ENCODE results near the gene UBE2L5. TPM values are rescaled to one million over a fixed set of nuclear protein-coding genes. Genes with fewer than 3 reads are reported as not detected.
A peak's percentile ranks its signal among the peaks of the same experiment; 100 is the strongest.

The UBE2L5 gene
- total and polyA plus RNA-seq, 11 donors = 0.32 TPM; not detected in 10

- Histone ChIP-seq H3K36me3 (no peaks in the 10 kb centered on the region), H3K4me3 (peak overlapping the region in 1 of 12 donors; percentile 36), H3K4me1 (peaks cover 0 to 22% (median 0%) of the 10 kb centered on the region in 12 donors), H3K27me3 (no peaks in the 10 kb centered on the region), H3K9me3 (no peaks in the 10 kb centered on the region), H3K27ac (peak overlapping the region in 1 of 12 donors; percentile 77)
- DNase-seq (no peak), ATAC-seq (peak in 1 of 4 donors; percentile 34)
- intact Hi-C loops (cut with DNase I) = no loop called here
- TF ChIP-seq CTCF (IDR thresholded peaks at IDR 0.05) (no peak), POLR2A (IDR thresholded peaks at IDR 0.05) (no peak)
- WGBS, 4 donors = 71 to 76% (median 75%) methylated on average over 5 of the region's 5 CpGs
Observed at GRCh38 chr13:30376426-30377311, 45.6 kb upstream of the UBE2L5 start.

GRCh38 chr13:30377312-30377685 is 45.0 kb upstream of the UBE2L5 start:
- ATAC-seq (no peak), DNase-seq (no peak)
- peak overlapping the region in 1 of 12 donors; percentile 77 for H3K27ac ChIP-seq
- H3K9me3 ChIP-seq = no peaks in the 10 kb centered on the region
- WGBS, 4 donors = 81 to 86% (median 85%) methylated on average over 2 of the region's 2 CpGs
- no peaks in the 10 kb centered on the region for H3K27me3 ChIP-seq
- no peaks in the 10 kb centered on the region for H3K36me3 ChIP-seq
- intact Hi-C loops (cut with DNase I) = no loop called here
- no peak overlapping the region for H3K4me3 ChIP-seq
- H3K4me1 ChIP-seq = peaks cover 0 to 17% (median 0%) of the 10 kb centered on the region in 12 donors
- no peak for TF ChIP-seq CTCF (IDR thresholded peaks at IDR 0.05)
- TF ChIP-seq POLR2A (IDR thresholded peaks at IDR 0.05) = no peak

GRCh38 chr13:30378191-30378590 is 44.1 kb upstream of the UBE2L5 start:
- H3K4me3 ChIP-seq = no peak overlapping the region
- H3K27me3 ChIP-seq = no peaks in the 10 kb centered on the region
- peaks cover 0 to 9% (median 0%) of the 10 kb centered on the region in 12 donors for H3K4me1 ChIP-seq
- 93 to 100% (median 97%) methylated on average over 2 of the region's 2 CpGs for WGBS, 4 donors
- intact Hi-C loops (cut with DNase I) = no loop called here
- DNase-seq = no peak
- peak overlapping the region in 1 of 12 donors; percentile 77 for H3K27ac ChIP-seq
- H3K9me3 ChIP-seq = no peaks in the 10 kb centered on the region
- TF ChIP-seq POLR2A (IDR thresholded peaks at IDR 0.05) = no peak
- no peak for TF ChIP-seq CTCF (IDR thresholded peaks at IDR 0.05)
- no peaks in the 10 kb centered on the region for H3K36me3 ChIP-seq
- no peak for ATAC-seq

- Histone ChIP-seq H3K27ac (no peak overlapping the region), H3K4me3 (no peak overlapping the region), H3K9me3 (no peaks in the 10 kb centered on the region), H3K4me1 (no peaks in the 10 kb centered on the region), H3K36me3 (no peaks in the 10 kb centered on the region), H3K27me3 (no peaks in the 10 kb centered on the region)
- 91 to 96% (median 92%) methylated on average over 2 of the region's 2 CpGs for WGBS, 4 donors
- DNase-seq (no peak), ATAC-seq (no peak)
- TF ChIP-seq CTCF (IDR thresholded peaks at IDR 0.05) (no peak), POLR2A (IDR thresholded peaks at IDR 0.05) (no peak)
- intact Hi-C loops (cut with DNase I) = no loop called here
Observed at GRCh38 chr13:30381049-30381448, 41.2 kb upstream of the UBE2L5 start.

Data from heart left ventricle (tissue), 16 donors.